Muscle of leg (tissue), 11 donors: ENCODE results near the gene CNTLN. TPM values are rescaled to one million over a fixed set of nuclear protein-coding genes. Genes with fewer than 3 reads are reported as not detected.
"Not testable (repeated sequence)": the region's sequence is repeated elsewhere in the genome, so short reads cannot be mapped to it uniquely, and the experiment has no call there.

ENCODE experiments used
- DNase-seq: peaks from one replicate; pipeline ENCODE4 v3.0.0; 2013
- H3K27ac ChIP-seq: one replicate; pipeline ENCODE4 v1.5.1; 2013; ENCODE audit warnings: mild to moderate bottlenecking, low read length, control low read depth
- H3K27me3 ChIP-seq: one replicate; pipeline ENCODE4 v1.6.1; 2013; ENCODE audit warnings: low read length; ENCODE audit not compliant: control insufficient read depth, insufficient read depth
- H3K36me3 ChIP-seq: one replicate; pipeline ENCODE4 v1.6.1; 2013; ENCODE audit warnings: low read length; ENCODE audit not compliant: control insufficient read depth, insufficient read depth
- H3K4me1 ChIP-seq: one replicate; pipeline ENCODE4 v1.6.1; 2013; ENCODE audit warnings: low read length; ENCODE audit not compliant: control insufficient read depth, insufficient read depth
- H3K4me3 ChIP-seq: one replicate; pipeline ENCODE4 v1.5.1; 2013; ENCODE audit warnings: low read length, control low read depth
- H3K9me3 ChIP-seq: replicated peaks from 2 replicates; pipeline ENCODE4 v1.6.1; 2013; ENCODE audit warnings: low read depth, low read length; ENCODE audit not compliant: control insufficient read depth
- WGBS: methylation state at CpG from one replicate; pipeline ENCODE4 v1.1.5; 2013; ENCODE audit warnings: missing lambda C conversion rate; ENCODE audit not compliant: insufficient coverage; 5-methylcytosine and 5-hydroxymethylcytosine counted together
- polyA plus RNA-seq, 8 donors: library from polyadenylated mRNA; unstranded; fragments of 120-200 nt; gene quantifications; one replicate each; pipeline versions ENCODE4 v1.2.1 to v1.2.3, GENCODE V29; 2013; ENCODE audit warnings: inconsistent platforms in 1 of 8, low replicate concordance in 1 of 8; ENCODE audit not compliant: insufficient read length in 8 of 8, insufficient read depth in 1 of 8
- total RNA-seq: library from RNA; stranded (reverse); fragments of 120-200 nt; gene quantifications from one replicate; pipeline ENCODE4 v1.2.4, GENCODE V29; 2013

The CNTLN gene
- total and polyA plus RNA-seq, 9 donors: 7.2 to 13.7 (median 9.4) TPM

- peaks cover 10% of the 10 kb centered on the region for H3K36me3 ChIP-seq
- WGBS: 93% methylated on average over 3 of the region's 22 CpGs
- not testable (repeated sequence) for DNase-seq
These were observed 155.8 kb downstream of the CNTLN start for GRCh38 chr9:17290673-17291072.

GRCh38 chr9:17291766-17292165, 156.9 kb downstream of the CNTLN start:
- no peak for DNase-seq
- no peak overlapping the region for H3K4me3 ChIP-seq
- H3K27ac ChIP-seq: no peak overlapping the region
- H3K4me1 ChIP-seq: no peaks in the 10 kb centered on the region
- H3K36me3 ChIP-seq: peaks cover 10% of the 10 kb centered on the region
- H3K9me3 ChIP-seq: no peaks in the 10 kb centered on the region
- WGBS: no CpG with 5 or more reads among the region's 2 CpGs
- H3K27me3 ChIP-seq: no peaks in the 10 kb centered on the region

More at GRCh38 chr9:17290673-17291072, 155.8 kb downstream of the CNTLN start:
- not testable (repeated sequence) for H3K4me3 ChIP-seq, H3K4me1 ChIP-seq, H3K27ac ChIP-seq, H3K9me3 ChIP-seq, H3K27me3 ChIP-seq

- no peaks in the 10 kb centered on the region for H3K27me3 ChIP-seq
- H3K9me3 ChIP-seq: no peaks in the 10 kb centered on the region
- no peak overlapping the region for H3K4me3 ChIP-seq
- 90% methylated on average over 5 of the region's 12 CpGs for WGBS
- no peaks in the 10 kb centered on the region for H3K4me1 ChIP-seq
- H3K36me3 ChIP-seq: peaks cover 10% of the 10 kb centered on the region
- H3K27ac ChIP-seq: no peak overlapping the region
- no peak for DNase-seq
These were observed 158.8 kb downstream of the CNTLN start for GRCh38 chr9:17293685-17294084.

- no peak for DNase-seq
- Histone ChIP-seq H3K36me3 (peaks cover 10% of the 10 kb centered on the region), H3K4me1 (no peaks in the 10 kb centered on the region), H3K4me3 (no peak overlapping the region), H3K9me3 (no peaks in the 10 kb centered on the region), H3K27ac (no peak overlapping the region), H3K27me3 (no peaks in the 10 kb centered on the region)
- 92% methylated on average over 36 of the region's 41 CpGs for WGBS
These were observed 160.2 kb downstream of the CNTLN start for GRCh38 chr9:17294822-17295624.

GRCh38 chr9:17315341-17315740, 180.5 kb downstream of the CNTLN start:
- no peak overlapping the region for H3K4me3 ChIP-seq
- no peaks in the 10 kb centered on the region for H3K36me3 ChIP-seq
- no peak for DNase-seq
- H3K27ac ChIP-seq: no peak overlapping the region
- no peaks in the 10 kb centered on the region for H3K27me3 ChIP-seq
- H3K9me3 ChIP-seq: no peaks in the 10 kb centered on the region
- no peaks in the 10 kb centered on the region for H3K4me1 ChIP-seq

- 89% methylated on average over 2 of the region's 4 CpGs for WGBS
- DNase-seq: no peak
- no peaks in the 10 kb centered on the region for H3K27me3 ChIP-seq
- H3K4me1 ChIP-seq: no peaks in the 10 kb centered on the region
- H3K27ac ChIP-seq: no peak overlapping the region
- H3K36me3 ChIP-seq: peaks cover 2% of the 10 kb centered on the region
- no peaks in the 10 kb centered on the region for H3K9me3 ChIP-seq
- H3K4me3 ChIP-seq: no peak overlapping the region
These were observed 184.0 kb downstream of the CNTLN start for GRCh38 chr9:17318821-17319320.

GRCh38 chr9:17319864-17320263, 185.0 kb downstream of the CNTLN start:
- H3K4me3 ChIP-seq: no peak overlapping the region

GRCh38 chr9:17322882-17323864, 188.3 kb downstream of the CNTLN start:
- Histone ChIP-seq H3K27ac (no peak overlapping the region), H3K27me3 (no peaks in the 10 kb centered on the region), H3K4me3 (no peak overlapping the region), H3K9me3 (no peaks in the 10 kb centered on the region), H3K36me3 (peaks cover 2% of the 10 kb centered on the region), H3K4me1 (no peaks in the 10 kb centered on the region)
- peak; percentile 0 for DNase-seq
- no CpG with 5 or more reads among the region's 10 CpGs for WGBS

More at GRCh38 chr9:17319864-17320263, 185.0 kb downstream of the CNTLN start:
- H3K36me3 ChIP-seq: peaks cover 2% of the 10 kb centered on the region
- no CpG with 5 or more reads among the region's 1 CpG for WGBS
- no peaks in the 10 kb centered on the region for H3K27me3 ChIP-seq
- no peak for DNase-seq
- H3K27ac ChIP-seq: no peak overlapping the region
- no peaks in the 10 kb centered on the region for H3K9me3 ChIP-seq
- no peaks in the 10 kb centered on the region for H3K4me1 ChIP-seq

GRCh38 chr9:17328331-17328730, 193.5 kb downstream of the CNTLN start:
- Histone ChIP-seq H3K4me3 (no peak overlapping the region), H3K27ac (no peak overlapping the region), H3K36me3 (no peaks in the 10 kb centered on the region), H3K9me3 (no peaks in the 10 kb centered on the region), H3K4me1 (no peaks in the 10 kb centered on the region), H3K27me3 (no peaks in the 10 kb centered on the region)
- no peak for DNase-seq
- WGBS: 50% methylated on average over 1 of the region's 2 CpGs

- Histone ChIP-seq H3K4me3 (no peak overlapping the region), H3K27me3 (no peaks in the 10 kb centered on the region), H3K9me3 (no peaks in the 10 kb centered on the region), H3K36me3 (no peaks in the 10 kb centered on the region), H3K27ac (no peak overlapping the region), H3K4me1 (no peaks in the 10 kb centered on the region)
- no peak for DNase-seq
These were observed 195.3 kb downstream of the CNTLN start for GRCh38 chr9:17330097-17330496.
